Endothelial cell of umbilical vein (primary cell): ENCODE measurements around the gene AGMO. TPM values are rescaled to one million over a fixed set of nuclear protein-coding genes. Genes with fewer than 3 reads are reported as not detected.

ENCODE experiments used
- BruUV-seq: library from RNA; stranded (reverse); fragments of 400-500 nt; replicated peaks from 2 replicates; lab custom pipeline; 2021; lab: Mats Ljungman, UMichigan
- CTCF ChIA-PET: fragments of 300-600, 350-600 bp; sonication (Branson Sonifier 250); formaldehyde crosslinking; loops from one replicate; lab custom pipeline; 2021; ENCODE audit warnings: antibody characterized with exemption, inconsistent platforms; lab: Charles Lee
- POLR2A ChIA-PET: fragments of 300-600, 350-600 bp; sonication (Branson Sonifier 250); formaldehyde crosslinking; loops from one replicate; lab custom pipeline; 2021; ENCODE audit warnings: antibody characterized with exemption, inconsistent platforms; lab: Charles Lee
- DNase-seq: peaks from one replicate; pipeline ENCODE4 v3.0.0-alpha.2; 2011; ENCODE audit warnings: low read depth, low spot score
- FAIRE-seq: peaks from 2 replicates; lab custom pipeline; 2011; peaks lifted over from hg19 to GRCh38; lab: Jason Lieb, UNC
- H2AFZ ChIP-seq: 2 replicates; pipeline ENCODE4 v1.6.0; 2012; ENCODE audit warnings: low read depth, low read length, control low read depth, inconsistent platforms
- H3K27ac ChIP-seq: 2 replicates; pipeline ENCODE4 v1.5.1; 2011; ENCODE audit warnings: low read depth, mild to moderate bottlenecking, control low read depth, low read length, moderate library complexity; ENCODE audit not compliant: insufficient read depth
- H3K27me3 ChIP-seq, 2 experiments: 2 replicates each; pipeline versions ENCODE4 v1.6.0 to v1.6.1; 2011; ENCODE audit warnings: low read length in 2 of 2, mixed read lengths in 1 of 2; ENCODE audit not compliant: control insufficient read depth in 2 of 2, insufficient read depth in 2 of 2
- H3K36me3 ChIP-seq, 2 experiments: 2 replicates in 1 of 2; 3 replicates in 1 of 2; pipeline ENCODE4 v1.5.1; 2011; ENCODE audit warnings: low read length in 2 of 2, mild to moderate bottlenecking in 1 of 2, moderate library complexity in 1 of 2; ENCODE audit not compliant: control insufficient read depth in 2 of 2, insufficient read depth in 2 of 2; ENCODE audit errors: extremely low read depth in 1 of 2
- H3K4me1 ChIP-seq: 3 replicates; pipeline ENCODE4 v1.5.1; 2011; ENCODE audit warnings: mild to moderate bottlenecking, low read length; ENCODE audit not compliant: control insufficient read depth, insufficient read depth; ENCODE audit errors: extremely low read depth
- H3K4me2 ChIP-seq: 2 replicates; pipeline ENCODE4 v1.6.1; 2011; ENCODE audit warnings: low read length, control low read depth, mixed read lengths; ENCODE audit not compliant: insufficient read depth
- H3K4me3 ChIP-seq, 3 experiments: fragments of 200-600 bp in 1 of 3; sonication (generic), shearing (Covaris generic) in 1 of 3; replicated peaks in 1 of 3; 2 replicates each; pipeline ENCODE4 v1.5.1; 2011 to 2016; ENCODE audit warnings: control low read depth in 3 of 3, low read length in 3 of 3, mild to moderate bottlenecking in 2 of 3, inconsistent platforms in 1 of 3, low read depth in 1 of 3, moderate library complexity in 1 of 3; ENCODE audit not compliant: insufficient read depth in 1 of 3
- H3K79me2 ChIP-seq: 2 replicates; pipeline ENCODE4 v1.6.0; 2012; ENCODE audit warnings: low read length, inconsistent platforms; ENCODE audit not compliant: control insufficient read depth, insufficient read depth
- H3K9ac ChIP-seq: replicated peaks from 2 replicates; pipeline ENCODE3; 2011; ENCODE audit warnings: low read length, control low read depth; ENCODE audit not compliant: insufficient read depth; ENCODE audit errors: extremely low read depth
- H3K9me1 ChIP-seq: replicated peaks from 3 replicates; pipeline ENCODE4 v1.6.0; 2011; ENCODE audit warnings: mild to moderate bottlenecking, low read length; ENCODE audit not compliant: control insufficient read depth, insufficient read depth; ENCODE audit errors: extremely low read depth
- H3K9me3 ChIP-seq: replicated peaks from 2 replicates; pipeline ENCODE4 v1.5.1; 2012; ENCODE audit warnings: low read length, inconsistent platforms; ENCODE audit not compliant: control insufficient read depth, insufficient read depth
- H4K20me1 ChIP-seq: replicated peaks from 2 replicates; pipeline ENCODE3; 2011; ENCODE audit warnings: mild to moderate bottlenecking, low read length; ENCODE audit not compliant: control insufficient read depth, insufficient read depth; ENCODE audit errors: extremely low read depth
- CTCF ChIP-seq, 2 donors: IDR thresholded peaks; 1 replicate in 1 of 2; 2 replicates in 1 of 2; pipeline ENCODE4 v1.5.1; 2011; ENCODE audit warnings: low read length in 2 of 2, mild to moderate bottlenecking in 2 of 2, moderate library complexity in 2 of 2, control low read depth in 1 of 2, inconsistent platforms in 1 of 2, low read depth in 1 of 2; ENCODE audit not compliant: insufficient read depth in 1 of 2; ENCODE audit errors: extremely low read depth in 1 of 2
- EZH2 ChIP-seq: IDR thresholded peaks from 2 replicates; pipeline ENCODE4 v1.6.1; 2012; ENCODE audit warnings: borderline replicate concordance, low read depth, mild to moderate bottlenecking, moderate library complexity, low read length, inconsistent platforms; ENCODE audit not compliant: severe bottlenecking
- FOS ChIP-seq: IDR thresholded peaks from 2 replicates; pipeline ENCODE4 v1.6.1; 2011; ENCODE audit warnings: mild to moderate bottlenecking, low read length, moderate library complexity, borderline replicate concordance; ENCODE audit not compliant: insufficient read depth
- GATA2 ChIP-seq: IDR thresholded peaks from 2 replicates; pipeline ENCODE4 v1.7.0; 2011; ENCODE audit warnings: low read depth, mild to moderate bottlenecking, moderate library complexity, mixed read lengths, low read length; ENCODE audit not compliant: insufficient read length, insufficient read depth
- JUN ChIP-seq: IDR thresholded peaks from 2 replicates; pipeline ENCODE4 v1.6.1; 2011; ENCODE audit warnings: borderline replicate concordance, low read depth; ENCODE audit not compliant: insufficient read length, insufficient read depth
- MAX ChIP-seq: IDR thresholded peaks from 2 replicates; pipeline ENCODE4 v1.6.1; 2011; ENCODE audit not compliant: insufficient read depth, insufficient read length
- MYC ChIP-seq: IDR thresholded peaks from one replicate; pipeline ENCODE4 v1.6.1; 2011; ENCODE audit warnings: mild to moderate bottlenecking, low read depth, low read length
- POLR2A ChIP-seq: IDR thresholded peaks from 2 replicates; pipeline ENCODE4 v1.6.1; 2012; ENCODE audit warnings: low read depth, mild to moderate bottlenecking, control low read depth, low read length
- dilution Hi-C: fragments of 300-500 bp; cut with MboI; formaldehyde crosslinking; loops from one replicate; pipeline ENCODE4 v1.15.0; 2019; ENCODE audit warnings: low sequenced_read_pairs; ENCODE audit not compliant: extremely low pct_ligation_motif_present
- intact Hi-C: fragments of 100-400 bp; cut with micrococcal nuclease; formaldehyde crosslinking; loops from one replicate; pipeline ENCODE4 v1.10.0; 2022
- polyA plus RNA-seq, 4 experiments: library from polyadenylated mRNA; depleted of rRNA in 3 of 4; stranded (reverse) in 3 of 4; unstranded in 1 of 4; fragments of >200 nt; gene quantifications; 2 replicates each; pipeline versions ENCODE4 v1.2.1 to v1.2.3, GENCODE V29; 2011 to 2012; ENCODE audit warnings: missing spikeins in 1 of 4
- total RNA-seq: library from RNA; stranded (reverse); gene quantifications from 2 replicates; pipeline ENCODE4 v1.2.3, GENCODE V29; 2021

The AGMO gene
- total and polyA plus RNA-seq, 2 donors (not counting 3 experiments of a cell fraction or from before 2014, with no cell fraction given) = 0.23 to 0.40 TPM

- ChIA-PET CTCF (no interaction called here), POLR2A (no interaction called here)
- H3K4me2 ChIP-seq = no peak overlapping the region
- FAIRE-seq (no peak), DNase-seq (peak; percentile 26)
- TF ChIP-seq MAX (no peak), POLR2A (no peak), EZH2 (no peak), CTCF (IDR thresholded peaks at IDR 0.05; ENCODE audit: extremely low read depth in 1 of 2, insufficient read depth in 1 of 2, low read depth in 1 of 2, low read length in 2 of 2) (no peak), FOS (no peak), GATA2 (no peak), MYC (no peak), JUN (no peak)
- no peaks in the 10 kb centered on the region for H3K36me3 ChIP-seq
- dilution Hi-C loops (no loop called here), intact Hi-C loops (no loop called here)
- no peak overlapping the region for H3K4me3 ChIP-seq
- H3K9me3 ChIP-seq = no peaks in the 10 kb centered on the region
- H4K20me1 ChIP-seq = no peaks in the 10 kb centered on the region
- BruUV-seq = no TSS peak
- H3K79me2 ChIP-seq = no peaks in the 10 kb centered on the region
- no peak overlapping the region for H2AFZ ChIP-seq
- no peaks in the 10 kb centered on the region for H3K4me1 ChIP-seq
- no peaks in the 10 kb centered on the region for H3K27me3 ChIP-seq
- H3K9ac ChIP-seq = no peak overlapping the region
- H3K27ac ChIP-seq = no peak overlapping the region
- H3K9me1 ChIP-seq = no peaks in the 10 kb centered on the region
Measured at GRCh38 chr7:15345216-15345615, 216.6 kb downstream of the AGMO start.
